DOHH2 (cell line): ENCODE data around the gene LETM1.

ENCODE experiments used
- CTCF ChIP-seq: fragments of 200-600 bp; sonication (generic); IDR thresholded peaks from one replicate; pipeline ENCODE4 v1.5.1; 2014; ENCODE audit warnings: antibody characterized with exemption, mild to moderate bottlenecking, low read depth, low read length; ENCODE audit not compliant: poor library complexity, severe bottlenecking
- EZH2phosphoT487 ChIP-seq: fragments of 200-600 bp; sonication (generic); IDR thresholded peaks from 2 replicates; pipeline ENCODE4 v1.6.1; 2017; ENCODE audit warnings: borderline replicate concordance, mild to moderate bottlenecking, antibody characterized with exemption, low read length, moderate library complexity, mixed read lengths

DNA sequence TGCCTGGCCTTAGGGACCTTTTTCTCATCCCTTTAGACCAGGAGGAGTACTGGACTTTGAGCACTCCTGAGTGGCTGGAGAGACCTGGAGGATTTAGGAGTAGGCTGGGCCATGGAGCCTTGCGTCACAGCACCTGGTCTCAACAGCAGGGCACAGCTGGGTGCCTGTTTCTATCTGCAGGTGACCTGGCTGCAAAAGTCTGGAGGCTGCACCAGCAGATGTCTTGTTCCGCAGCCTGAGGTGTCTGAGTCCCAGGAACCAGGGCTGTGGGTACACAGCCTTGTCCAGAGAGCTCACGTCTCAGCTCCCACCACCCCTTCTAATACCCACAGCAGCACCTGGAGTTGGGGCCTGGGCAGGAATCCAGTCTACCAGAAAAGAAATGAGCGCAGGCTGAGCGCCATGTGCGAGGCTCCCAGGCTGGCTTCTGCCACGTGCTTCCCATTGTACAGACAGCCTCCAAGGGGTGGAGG lies 10.3 kb upstream of the LETM1 start:
- TF ChIP-seq CTCF (no peak), EZH2phosphoT487 (no peak)
